Activated B cell treated with CpG ODN at 0.5 μM for 24 hours (primary cell): ENCODE results near the gene SORBS1. TPM values are rescaled to one million over a fixed set of nuclear protein-coding genes. Genes with fewer than 3 reads are reported as not detected.

ENCODE experiments used
- ATAC-seq: fragments of 200-7000 bp; cut with Tn5 transposase; one replicate; pipeline ENCODE4 v1.10.0; 2021; ENCODE audit warnings: low read depth, mild to moderate bottlenecking, moderate library complexity
- CTCF ChIA-PET: fragments of 350-600 bp; sonication (Branson Sonifier 250); formaldehyde crosslinking; loops from one replicate; lab custom pipeline; 2021; ENCODE audit warnings: antibody characterized with exemption; lab: Charles Lee
- POLR2A ChIA-PET: fragments of 350-600 bp; sonication (Branson Sonifier 250); formaldehyde crosslinking; loops from one replicate; lab custom pipeline; 2021; ENCODE audit warnings: antibody characterized with exemption; lab: Charles Lee
- DNase-seq: peaks from one replicate; pipeline ENCODE4 v3.0.0; 2022
- H3K27ac Mint-ChIP-seq: one replicate; pipeline ENCODE4 v1.8.0; 2020; ENCODE audit warnings: mixed read lengths
- H3K27me3 Mint-ChIP-seq: one replicate; pipeline ENCODE4 v1.8.0; 2021; ENCODE audit warnings: mixed read lengths
- H3K36me3 Mint-ChIP-seq: one replicate; pipeline ENCODE4 v1.8.0; 2021; ENCODE audit warnings: low read depth, mixed read lengths
- H3K4me1 Mint-ChIP-seq: one replicate; pipeline ENCODE4 v1.8.0; 2021; ENCODE audit warnings: mixed read lengths
- H3K4me3 Mint-ChIP-seq: one replicate; pipeline ENCODE4 v1.8.0; 2020; ENCODE audit warnings: mild to moderate bottlenecking, mixed read lengths
- H3K9me3 Mint-ChIP-seq: one replicate; pipeline ENCODE4 v1.8.0; 2020; ENCODE audit warnings: mixed read lengths
- CTCF ChIP-seq: fragments of 200-600 bp; IDR thresholded peaks from one replicate; pipeline ENCODE4 v1.8.0; 2022; ENCODE audit warnings: antibody characterized with exemption, mild to moderate bottlenecking
- intact Hi-C: fragments of 100-400 bp; cut with micrococcal nuclease; formaldehyde crosslinking; loops from one replicate; pipeline ENCODE4 v1.15.1; 2024
- total RNA-seq: library from RNA; stranded (reverse); gene quantifications from 2 replicates; pipeline ENCODE4 v1.2.3, GENCODE V29; 2022

The SORBS1 gene
- total RNA-seq, 1 donor from 2014 or later = 0.42 TPM

DNA sequence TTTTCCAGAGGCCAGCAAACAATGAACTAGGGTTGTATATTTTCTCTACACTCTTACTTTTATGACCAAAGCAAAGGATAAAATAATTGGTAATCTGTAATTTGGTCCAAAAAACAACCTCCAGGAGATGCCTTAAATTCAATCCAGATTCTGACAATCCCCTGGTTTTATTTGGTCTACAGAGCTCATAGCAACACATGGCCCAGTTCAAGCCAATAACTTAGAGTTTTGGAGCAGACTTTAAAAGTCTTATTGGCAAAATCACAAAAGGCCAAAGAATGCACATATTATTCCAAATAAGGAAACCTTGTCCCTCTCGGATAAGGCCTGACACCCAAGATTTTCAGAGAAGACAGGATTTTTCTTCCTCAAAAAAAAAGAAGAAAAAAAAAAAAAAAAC lies 51.9 kb downstream of the SORBS1 start:
- no peak overlapping the region for H3K27ac Mint-ChIP-seq

GRCh38 chr10:95508730-95509129 lies 52.4 kb downstream of the SORBS1 start:
- intact Hi-C loops = loop anchor here (5.0 kb wide), 1 partner anchor 174 kb away; no protein-coding TSS in a partner anchor
- ChIA-PET POLR2A (no interaction called here), CTCF (interaction anchor here (0.9 kb wide), 1 partner anchor 13 kb away, joined by 3 read pairs; no protein-coding TSS in a partner anchor)
- DNase-seq (no peak), ATAC-seq (no peak)
- Mint-ChIP-seq H3K36me3 (no peaks in the 10 kb centered on the region), H3K4me3 (no peak overlapping the region), H3K4me1 (no peaks in the 10 kb centered on the region), H3K9me3 (no peaks in the 10 kb centered on the region), H3K27me3 (peaks cover 12% of the 10 kb centered on the region), H3K27ac (no peak overlapping the region)
- no peak for TF ChIP-seq CTCF

More for the DNA sequence above, 51.9 kb downstream of the SORBS1 start:
- Mint-ChIP-seq H3K36me3 (no peaks in the 10 kb centered on the region), H3K4me3 (no peak overlapping the region), H3K27me3 (peaks cover 15% of the 10 kb centered on the region), H3K4me1 (no peaks in the 10 kb centered on the region), H3K9me3 (no peaks in the 10 kb centered on the region)
- DNase-seq (no peak), ATAC-seq (no peak)
- CTCF ChIA-PET = interaction anchor here (0.9 kb wide), 1 partner anchor 12 kb away, joined by 3 read pairs; no protein-coding TSS in a partner anchor
- intact Hi-C loops = loop anchor here (5.0 kb wide), 1 partner anchor 173 kb away; no protein-coding TSS in a partner anchor
- POLR2A ChIA-PET = no interaction called here
- TF ChIP-seq CTCF = no peak

- intact Hi-C loops = loop anchor here (5.0 kb wide), 1 partner anchor 176 kb away; no protein-coding TSS in a partner anchor
- H3K27me3 Mint-ChIP-seq = peaks cover 8% of the 10 kb centered on the region
- ChIA-PET POLR2A (no interaction called here), CTCF (no interaction called here)
- no peak for TF ChIP-seq CTCF
- no peaks in the 10 kb centered on the region for H3K4me1 Mint-ChIP-seq
- H3K4me3 Mint-ChIP-seq = no peak overlapping the region
- no peak overlapping the region for H3K27ac Mint-ChIP-seq
- ATAC-seq (no peak), DNase-seq (no peak)
- no peaks in the 10 kb centered on the region for H3K9me3 Mint-ChIP-seq
- H3K36me3 Mint-ChIP-seq = no peaks in the 10 kb centered on the region
Measured at GRCh38 chr10:95506056-95506737, 55.0 kb downstream of the SORBS1 start.

- Mint-ChIP-seq H3K27me3 (peaks cover 8% of the 10 kb centered on the region), H3K4me3 (no peak overlapping the region), H3K4me1 (no peaks in the 10 kb centered on the region), H3K36me3 (no peaks in the 10 kb centered on the region), H3K27ac (no peak overlapping the region), H3K9me3 (no peaks in the 10 kb centered on the region)
- ATAC-seq (no peak), DNase-seq (no peak)
- TF ChIP-seq CTCF = no peak
- POLR2A ChIA-PET = no interaction called here
- intact Hi-C loops = loop anchor here (5.0 kb wide), 1 partner anchor 177 kb away; no protein-coding TSS in a partner anchor
- CTCF ChIA-PET = no interaction called here
Measured at GRCh38 chr10:95505641-95506040, 55.5 kb downstream of the SORBS1 start.

- H3K4me3 Mint-ChIP-seq = no peak overlapping the region
- no peak for ATAC-seq
- ChIA-PET CTCF (no interaction called here), POLR2A (no interaction called here)
- H3K4me1 Mint-ChIP-seq = no peaks in the 10 kb centered on the region
- intact Hi-C loops = loop anchor here (5.0 kb wide), 1 partner anchor 177 kb away; no protein-coding TSS in a partner anchor
- H3K36me3 Mint-ChIP-seq = no peaks in the 10 kb centered on the region
- no peak for TF ChIP-seq CTCF
- no peaks in the 10 kb centered on the region for H3K9me3 Mint-ChIP-seq
- H3K27me3 Mint-ChIP-seq = peaks cover 6% of the 10 kb centered on the region
- DNase-seq = no peak
- H3K27ac Mint-ChIP-seq = no peak overlapping the region
Measured at GRCh38 chr10:95505084-95505610, 56.0 kb downstream of the SORBS1 start.
